HEK293T (cell line): Measurements from ENCODE around the gene CLMP.

Experiments used
- BHLHE40 ChIP-seq: fragments of 450-650 bp; IDR thresholded peaks from 2 replicates; pipeline ENCODE4 v1.6.1; 2016; ENCODE audit warnings: mild to moderate bottlenecking, moderate library complexity, borderline replicate concordance
- ELF4 ChIP-seq: fragments of 450-650 bp; IDR thresholded peaks from 2 replicates; pipeline ENCODE4 v1.6.1; 2017; ENCODE audit warnings: antibody characterized with exemption
- FOXK2 ChIP-seq: fragments of 450-650 bp; IDR thresholded peaks from 2 replicates; pipeline ENCODE4 v1.6.1; 2016; ENCODE audit warnings: mild to moderate bottlenecking
- HDGF ChIP-seq: fragments of 450-650 bp; IDR thresholded peaks from 2 replicates; pipeline ENCODE4 v1.6.1; 2017; ENCODE audit warnings: antibody characterized with exemption, borderline replicate concordance
- L3MBTL2 ChIP-seq: fragments of 450-650 bp; conservative IDR thresholded peaks from 2 replicates; pipeline ENCODE4 v1.6.1; 2016; ENCODE audit warnings: mild to moderate bottlenecking
- LEF1 ChIP-seq: fragments of 450-650 bp; IDR thresholded peaks from 2 replicates; pipeline ENCODE4 v1.6.1; 2017; ENCODE audit warnings: mild to moderate bottlenecking, borderline replicate concordance
- NFRKB ChIP-seq: fragments of 450-650 bp; IDR thresholded peaks from 2 replicates; pipeline ENCODE4 v1.6.1; 2016; ENCODE audit warnings: mild to moderate bottlenecking, moderate library complexity
- PKNOX1 ChIP-seq: fragments of 450-650 bp; IDR thresholded peaks from 2 replicates; pipeline ENCODE4 v1.6.1; 2016
- SP1 ChIP-seq: fragments of 450-650 bp; IDR thresholded peaks from 2 replicates; pipeline ENCODE4 v1.6.1; 2017
- TARDBP ChIP-seq: fragments of 450-650 bp; IDR thresholded peaks from 2 replicates; pipeline ENCODE4 v1.6.1; 2016

- TF ChIP-seq PKNOX1 (no peak), NFRKB (no peak), L3MBTL2 (no peak), HDGF (no peak), LEF1 (no peak), FOXK2 (no peak), SP1 (no peak), ELF4 (no peak), BHLHE40 (no peak), TARDBP (no peak)
Measured at GRCh38 chr11:123218451-123218850, 23.4 kb upstream of the CLMP start.
